ENCODE measurements around the gene GABARAP. TPM values are rescaled to one million over a fixed set of nuclear protein-coding genes. Genes with fewer than 3 reads are reported as not detected.

GABARAP gene
- total RNA-seq, 1 donor from 2014 or later, result 908 TPM

- DNase-seq, result no peak
- H3K36me3 Mint-ChIP-seq (ENCODE audit: unreplicated experiment), result no peaks in the 10 kb centered on the region
- H3K27me3 Mint-ChIP-seq (ENCODE audit: unreplicated experiment), result peaks cover 15% of the 10 kb centered on the region
- peak overlapping the region; percentile 30 for H3K4me3 Mint-ChIP-seq (ENCODE audit: unreplicated experiment)
- peak overlapping the region; percentile 59 for H3K27ac Mint-ChIP-seq (ENCODE audit: unreplicated experiment)
- H3K4me1 Mint-ChIP-seq (ENCODE audit: low read depth, unreplicated experiment), result peaks cover 31% of the 10 kb centered on the region
- peaks cover 10% of the 10 kb centered on the region for H3K9me3 Mint-ChIP-seq (ENCODE audit: unreplicated experiment)
- TF ChIP-seq CTCF (IDR thresholded peaks at IDR 0.05; ENCODE audit: partially characterized antibody, unreplicated experiment), result no peak
Observed at GRCh38 chr17:7190276-7190917, 51.9 kb downstream of the GABARAP start.

Small RNAs within 50 kb of the gene (microRNA-seq; reads per million reads assigned to microRNA genes)
- gene MIR324 (ENCODE audit: unreplicated experiment), result 8,679 reads per million, percentile 98 among the genes with 10 or more reads in this experiment

Other genes starting within 250 kb of the GABARAP start
- gene ALOX12, start 246.4 kb downstream of the GABARAP start, total RNA-seq (ENCODE audit: unreplicated experiment), result not detected
- gene RNASEK, start 229.8 kb downstream of the GABARAP start, total RNA-seq (ENCODE audit: unreplicated experiment), result 179 TPM
- not detected for gene BCL6B, start 219.4 kb downstream of the GABARAP start, total RNA-seq (ENCODE audit: unreplicated experiment)
- 2.9 TPM for gene SLC16A13, start 206.4 kb downstream of the GABARAP start, total RNA-seq (ENCODE audit: unreplicated experiment)
- gene SLC16A11, start 198.4 kb downstream of the GABARAP start, total RNA-seq (ENCODE audit: unreplicated experiment), result 0.54 TPM
- gene CLEC10A, start 162.2 kb downstream of the GABARAP start, total RNA-seq (ENCODE audit: unreplicated experiment), result not detected
- gene ASGR2, start 127.6 kb downstream of the GABARAP start, total RNA-seq (ENCODE audit: unreplicated experiment), result not detected
- 29.0 TPM for gene ASGR1, start 63.1 kb downstream of the GABARAP start, total RNA-seq (ENCODE audit: unreplicated experiment)
- gene DLG4, start 22.6 kb downstream of the GABARAP start, total RNA-seq (ENCODE audit: unreplicated experiment), result 157 TPM
- gene ACADVL, start 22.5 kb downstream of the GABARAP start, total RNA-seq (ENCODE audit: unreplicated experiment), result 375 TPM
- 79.1 TPM for gene DVL2, start 7.9 kb downstream of the GABARAP start, total RNA-seq (ENCODE audit: unreplicated experiment)
- 72.3 TPM for gene PHF23, start 3.0 kb downstream of the GABARAP start, total RNA-seq (ENCODE audit: unreplicated experiment)
- gene CTDNEP1, start 9.3 kb upstream of the GABARAP start, total RNA-seq (ENCODE audit: unreplicated experiment), result 185 TPM
- gene ELP5, start 9.8 kb upstream of the GABARAP start, total RNA-seq (ENCODE audit: unreplicated experiment), result 34.1 TPM
- 0.44 TPM for gene CLDN7, start 20.0 kb upstream of the GABARAP start, total RNA-seq (ENCODE audit: unreplicated experiment)
- 0.42 TPM for gene SLC2A4, start 39.3 kb upstream of the GABARAP start, total RNA-seq (ENCODE audit: unreplicated experiment)
- 1.3 TPM for gene YBX2, start 52.2 kb upstream of the GABARAP start, total RNA-seq (ENCODE audit: unreplicated experiment)
- 347 TPM for gene EIF5A, start 65.2 kb upstream of the GABARAP start, total RNA-seq (ENCODE audit: unreplicated experiment)
- 98.3 TPM for gene GPS2, start 72.9 kb upstream of the GABARAP start, total RNA-seq (ENCODE audit: unreplicated experiment)
- gene NEURL4, start 86.9 kb upstream of the GABARAP start, total RNA-seq (ENCODE audit: unreplicated experiment), result 97.6 TPM
- not detected for gene ACAP1, start 94.1 kb upstream of the GABARAP start, total RNA-seq (ENCODE audit: unreplicated experiment)
- 2.2 TPM for gene KCTD11, start 109.7 kb upstream of the GABARAP start, total RNA-seq (ENCODE audit: unreplicated experiment)
- gene TMEM95, start 112.7 kb upstream of the GABARAP start, total RNA-seq (ENCODE audit: unreplicated experiment), result not detected
- 0.34 TPM for gene TNK1, start 138.6 kb upstream of the GABARAP start, total RNA-seq (ENCODE audit: unreplicated experiment)
- 78.1 TPM for gene PLSCR3, start 152.1 kb upstream of the GABARAP start, total RNA-seq (ENCODE audit: unreplicated experiment)
- gene TMEM256, start 161.6 kb upstream of the GABARAP start, total RNA-seq (ENCODE audit: unreplicated experiment), result 51.6 TPM
- 90.8 TPM for gene NLGN2, start 165.4 kb upstream of the GABARAP start, total RNA-seq (ENCODE audit: unreplicated experiment)
- gene SPEM1, start 177.9 kb upstream of the GABARAP start, total RNA-seq (ENCODE audit: unreplicated experiment), result not detected
- gene SPEM2, start 183.2 kb upstream of the GABARAP start, total RNA-seq (ENCODE audit: unreplicated experiment), result not detected
- gene SPEM3, start 186.4 kb upstream of the GABARAP start, total RNA-seq (ENCODE audit: unreplicated experiment), result not detected
- 0.42 TPM for gene TMEM102, start 193.0 kb upstream of the GABARAP start, total RNA-seq (ENCODE audit: unreplicated experiment)
- 4.8 TPM for gene FGF11, start 197.1 kb upstream of the GABARAP start, total RNA-seq (ENCODE audit: unreplicated experiment)
- 16.4 TPM for gene CHRNB1, start 202.6 kb upstream of the GABARAP start, total RNA-seq (ENCODE audit: unreplicated experiment)
- 25.1 TPM for gene ZBTB4, start 237.2 kb upstream of the GABARAP start, total RNA-seq (ENCODE audit: unreplicated experiment)
- 0.34 TPM for gene SLC35G6, start 239.0 kb upstream of the GABARAP start, total RNA-seq (ENCODE audit: unreplicated experiment)
- gene POLR2A, start 241.9 kb upstream of the GABARAP start, total RNA-seq (ENCODE audit: unreplicated experiment), result 200 TPM

All from glutamatergic neuron (in vitro differentiated cells).